Neural crest cell (in vitro differentiated cells): Measurements from ENCODE around the gene NEK10. TPM values are rescaled to one million over a fixed set of nuclear protein-coding genes. Genes with fewer than 3 reads are reported as not detected.

Experiments
- DNase-seq: peaks from one replicate; pipeline ENCODE4 v3.0.0; 2021; ENCODE audit warnings: low read depth, mixed read lengths, low spot score
- H3K27ac Mint-ChIP-seq: one replicate; pipeline ENCODE4 v1.8.0; 2021; ENCODE audit warnings: mild to moderate bottlenecking, mixed read lengths; ENCODE audit not compliant: unreplicated experiment
- H3K27me3 Mint-ChIP-seq: 2 replicates; pipeline ENCODE4 v1.8.0; 2021; ENCODE audit warnings: low read depth, mild to moderate bottlenecking, mixed read lengths
- H3K36me3 Mint-ChIP-seq: 2 replicates; pipeline ENCODE4 v1.8.0; 2021; ENCODE audit warnings: low read depth, mild to moderate bottlenecking, mixed read lengths
- H3K4me1 Mint-ChIP-seq: 2 replicates; pipeline ENCODE4 v1.8.0; 2021; ENCODE audit warnings: mixed read lengths
- H3K4me3 Mint-ChIP-seq: one replicate; pipeline ENCODE4 v1.8.0; 2021; ENCODE audit warnings: mild to moderate bottlenecking, mixed read lengths
- H3K9me3 Mint-ChIP-seq: 2 replicates; pipeline ENCODE4 v1.8.0; 2021; ENCODE audit warnings: mixed read lengths
- CTCF ChIP-seq: fragments of 200-600 bp; sonication (generic); conservative IDR thresholded peaks from 2 replicates; pipeline ENCODE4 v1.5.0; 2021; ENCODE audit warnings: antibody characterized with exemption, mild to moderate bottlenecking
- total RNA-seq: library from RNA; stranded (reverse); gene quantifications from 2 replicates; pipeline ENCODE4 v1.2.1, GENCODE V29; 2021

Gene NEK10
- total RNA-seq, 1 donor from 2014 or later, result 2.7 TPM

DNA sequence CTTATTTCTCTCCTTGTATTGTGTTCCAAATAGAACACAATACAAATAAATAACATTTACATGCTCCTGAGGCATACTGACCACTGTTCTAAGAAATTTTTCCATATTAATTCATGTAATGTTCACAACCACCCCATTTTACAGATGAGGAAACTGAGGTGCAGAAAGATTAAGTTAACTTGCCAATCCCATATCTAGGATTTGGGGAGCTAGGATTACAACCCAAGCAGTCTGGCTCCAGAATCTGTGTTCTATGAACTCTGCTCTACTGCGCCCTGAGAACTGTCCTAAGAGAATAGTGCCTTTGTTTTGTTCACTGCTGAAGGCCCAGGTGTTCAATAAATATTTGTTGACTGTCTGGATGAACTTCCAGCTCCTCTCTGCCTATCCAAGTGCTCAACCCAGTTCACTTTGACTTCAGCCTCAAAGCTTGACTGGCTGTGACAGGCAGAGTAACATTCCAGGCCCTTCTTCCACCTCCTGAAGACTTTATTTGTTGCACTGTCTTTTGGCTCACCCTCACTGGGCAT lies 3.1 kb downstream of the NEK10 start:
- Mint-ChIP-seq H3K4me3 (no peak overlapping the region), H3K9me3 (no peaks in the 10 kb centered on the region), H3K27me3 (peaks cover 5% of the 10 kb centered on the region), H3K36me3 (no peaks in the 10 kb centered on the region), H3K4me1 (peaks cover 15% of the 10 kb centered on the region), H3K27ac (no peak overlapping the region)
- no peak for DNase-seq
- no peak for TF ChIP-seq CTCF

GRCh38 chr3:27360113-27361078 lies 8.8 kb downstream of the NEK10 start:
- H3K36me3 Mint-ChIP-seq, result no peaks in the 10 kb centered on the region
- H3K4me3 Mint-ChIP-seq, result no peak overlapping the region
- no peaks in the 10 kb centered on the region for H3K9me3 Mint-ChIP-seq
- peaks cover 6% of the 10 kb centered on the region for H3K4me1 Mint-ChIP-seq
- DNase-seq, result no peak
- H3K27ac Mint-ChIP-seq, result no peak overlapping the region
- no peaks in the 10 kb centered on the region for H3K27me3 Mint-ChIP-seq
- no peak for TF ChIP-seq CTCF

- no peak for TF ChIP-seq CTCF
- DNase-seq, result no peak
- H3K27me3 Mint-ChIP-seq, result no peaks in the 10 kb centered on the region
- no peaks in the 10 kb centered on the region for H3K9me3 Mint-ChIP-seq
- H3K36me3 Mint-ChIP-seq, result no peaks in the 10 kb centered on the region
- H3K27ac Mint-ChIP-seq, result no peak overlapping the region
- H3K4me1 Mint-ChIP-seq, result peaks cover 12% of the 10 kb centered on the region
- H3K4me3 Mint-ChIP-seq, result no peak overlapping the region
Measured at GRCh38 chr3:27358372-27358771, 10.8 kb downstream of the NEK10 start.

- H3K27ac Mint-ChIP-seq, result no peak overlapping the region
- no peaks in the 10 kb centered on the region for H3K27me3 Mint-ChIP-seq
- peaks cover 12% of the 10 kb centered on the region for H3K4me1 Mint-ChIP-seq
- no peaks in the 10 kb centered on the region for H3K9me3 Mint-ChIP-seq
- TF ChIP-seq CTCF, result peak; percentile 70
- no peaks in the 10 kb centered on the region for H3K36me3 Mint-ChIP-seq
- peak; percentile 57 for DNase-seq
- no peak overlapping the region for H3K4me3 Mint-ChIP-seq
Measured at GRCh38 chr3:27357665-27358258, 11.4 kb downstream of the NEK10 start.

DNA sequence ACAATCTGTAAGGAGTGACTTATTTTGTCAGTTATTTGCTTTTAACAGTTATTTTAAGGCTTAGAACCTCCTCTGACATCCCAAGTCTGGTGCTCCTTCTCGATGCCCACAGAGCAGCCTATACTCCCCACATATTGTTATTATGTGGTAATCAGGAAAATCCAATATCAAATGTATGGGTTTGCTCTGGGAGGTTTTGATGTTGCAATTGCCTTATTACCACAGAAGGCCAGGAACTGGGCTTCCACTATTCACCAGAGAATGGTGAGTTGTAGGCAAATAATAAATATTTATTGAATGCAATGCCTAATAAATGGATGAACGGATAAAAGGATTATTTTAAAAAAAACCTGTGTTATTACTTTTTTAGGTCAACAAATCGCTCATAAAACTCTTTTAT lies 12.2 kb downstream of the NEK10 start:
- peaks cover 12% of the 10 kb centered on the region for H3K4me1 Mint-ChIP-seq
- no peak overlapping the region for H3K27ac Mint-ChIP-seq
- DNase-seq, result no peak
- no peaks in the 10 kb centered on the region for H3K36me3 Mint-ChIP-seq
- H3K4me3 Mint-ChIP-seq, result no peak overlapping the region
- no peak for TF ChIP-seq CTCF
- no peaks in the 10 kb centered on the region for H3K9me3 Mint-ChIP-seq
- H3K27me3 Mint-ChIP-seq, result no peaks in the 10 kb centered on the region
